ENCODE data around the gene HDAC4.
A peak's percentile ranks its signal among the peaks of the same experiment; 100 is the strongest.

The HDAC4 gene

DNA sequence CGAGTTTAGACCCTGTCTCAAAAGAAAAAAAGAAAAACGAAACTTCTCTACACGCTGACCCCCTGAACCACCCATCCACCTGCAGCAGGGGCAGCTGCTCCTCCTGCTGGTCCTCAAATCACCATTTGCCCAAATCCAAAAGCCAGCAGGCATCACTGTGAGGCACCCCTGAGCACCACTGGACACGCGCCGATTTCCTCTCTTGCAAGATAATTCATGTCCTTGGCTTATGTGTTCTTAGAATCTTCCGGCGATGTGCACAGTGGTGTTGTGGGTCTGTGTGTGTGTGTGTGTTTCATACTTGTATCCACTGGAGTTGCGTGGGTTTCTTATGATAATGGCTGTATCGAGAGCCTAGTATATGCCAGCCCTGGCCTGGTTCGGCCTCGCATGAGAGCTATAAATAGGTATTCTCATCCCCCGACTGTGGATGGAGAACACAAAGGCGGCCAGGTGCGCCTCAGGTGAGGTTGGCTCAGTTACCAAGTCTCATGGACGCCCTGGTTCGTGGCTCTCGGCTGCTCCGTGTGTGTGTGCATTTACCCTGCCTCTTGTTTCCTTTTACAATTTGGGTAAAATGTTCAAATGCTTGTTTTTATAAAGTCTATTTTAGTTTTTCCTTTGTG is 235.5 kb downstream of the HDAC4 start:
- Histone ChIP-seq H3F3A (ENCODE audit: low read depth) (no peaks in the 10 kb centered on the region), H3K27me3 (ENCODE audit: insufficient read depth, low read length, poor library complexity, severe bottlenecking) (no peaks in the 10 kb centered on the region), H4K20me1 (ENCODE audit: insufficient read depth, low read length, poor library complexity, severe bottlenecking) (peaks cover 5% of the 10 kb centered on the region), H3K4me3 (ENCODE audit: low read length, poor library complexity, severe bottlenecking) (no peak overlapping the region), H3K9me2 (replicated peaks; ENCODE audit: low read depth, low read length) (no peaks in the 10 kb centered on the region), H3K36me3 (ENCODE audit: insufficient read depth, low read length) (peaks cover 18% of the 10 kb centered on the region; the same call in 1 of the 2 replicates), H2AFZ (ENCODE audit: low read length) (no peak overlapping the region), H3K79me2 (ENCODE audit: insufficient read depth, low read length) (no peaks in the 10 kb centered on the region), H3K4me2 (ENCODE audit: low read depth, low read length, poor library complexity, severe bottlenecking) (no peak overlapping the region), H3K9me3 (ENCODE audit: insufficient read depth, low read depth, low read length) (no peaks in the 10 kb centered on the region), H3K4me1 (ENCODE audit: insufficient read depth, low read length, poor library complexity, severe bottlenecking) (peaks cover 9% of the 10 kb centered on the region), H3K9ac (ENCODE audit: low read depth, low read length, poor library complexity, severe bottlenecking) (no peak overlapping the region)
- TF ChIP-seq CTCF (conservative IDR thresholded peaks at IDR 0.05; ENCODE audit: low read length): no peak
- TF ChIP-seq EZH2phosphoT487 (IDR thresholded peaks at IDR 0.05; ENCODE audit: borderline replicate concordance): no peak

- no peak for TF ChIP-seq EZH2phosphoT487 (IDR thresholded peaks at IDR 0.05; ENCODE audit: borderline replicate concordance)
- TF ChIP-seq CTCF (conservative IDR thresholded peaks at IDR 0.05; ENCODE audit: low read length): no peak
These were observed 236.4 kb downstream of the HDAC4 start for GRCh38 chr2:239164335-239164871.

DNA sequence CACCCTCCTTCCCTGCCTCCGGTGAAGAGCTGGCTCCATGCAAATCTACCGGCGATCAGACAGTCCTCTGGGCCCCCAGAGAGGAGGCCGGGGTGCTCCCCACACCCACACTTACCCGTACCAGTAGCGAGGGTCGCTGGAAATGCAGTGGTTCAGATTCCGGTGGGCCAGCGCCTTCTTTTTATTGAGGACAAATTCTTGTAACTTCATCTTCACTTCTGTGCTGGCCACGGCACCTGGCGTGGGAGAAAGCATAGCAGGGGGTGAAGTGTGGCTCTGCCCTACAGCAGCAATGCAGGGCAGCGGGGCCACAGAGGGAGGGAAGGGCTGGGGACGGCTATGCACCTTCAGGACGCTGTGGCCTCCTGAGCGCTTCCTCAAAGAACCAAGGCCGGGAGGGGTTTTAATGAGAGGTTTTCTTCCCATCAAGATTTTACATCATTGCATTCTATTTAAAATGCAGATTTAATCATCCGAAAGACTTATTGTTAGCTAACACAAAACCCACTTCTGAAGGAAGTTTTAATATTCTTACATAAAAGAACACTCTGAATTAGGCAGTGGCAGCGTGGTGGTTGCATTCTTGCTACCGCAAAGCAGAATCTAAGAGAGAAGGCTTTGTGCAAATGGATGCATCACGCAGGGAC is 237.0 kb downstream of the HDAC4 start:
- no peaks in the 10 kb centered on the region for H3K9me2 ChIP-seq (replicated peaks; ENCODE audit: low read depth, low read length)
- no peak overlapping the region for H3K4me2 ChIP-seq (ENCODE audit: low read depth, low read length, poor library complexity, severe bottlenecking)
- H3K9me3 ChIP-seq (ENCODE audit: insufficient read depth, low read depth, low read length): no peaks in the 10 kb centered on the region
- no peak overlapping the region for H2AFZ ChIP-seq (ENCODE audit: low read length)
- H3K9ac ChIP-seq (ENCODE audit: low read depth, low read length, poor library complexity, severe bottlenecking): no peak overlapping the region
- H3F3A ChIP-seq (ENCODE audit: low read depth): no peaks in the 10 kb centered on the region
- H3K27me3 ChIP-seq (ENCODE audit: insufficient read depth, low read length, poor library complexity, severe bottlenecking): no peaks in the 10 kb centered on the region
- peaks cover 5% of the 10 kb centered on the region for H4K20me1 ChIP-seq (ENCODE audit: insufficient read depth, low read length, poor library complexity, severe bottlenecking)
- H3K4me3 ChIP-seq (ENCODE audit: low read length, poor library complexity, severe bottlenecking): no peak overlapping the region
- peaks cover 10% of the 10 kb centered on the region; the same call in 1 of the 2 replicates for H3K36me3 ChIP-seq (ENCODE audit: insufficient read depth, low read length)
- TF ChIP-seq EZH2phosphoT487 (IDR thresholded peaks at IDR 0.05; ENCODE audit: borderline replicate concordance): no peak
- TF ChIP-seq CTCF (conservative IDR thresholded peaks at IDR 0.05; ENCODE audit: low read length): no peak
- H3K4me1 ChIP-seq (ENCODE audit: insufficient read depth, low read length, poor library complexity, severe bottlenecking): peaks cover 9% of the 10 kb centered on the region
- H3K79me2 ChIP-seq (ENCODE audit: insufficient read depth, low read length): no peaks in the 10 kb centered on the region

More at GRCh38 chr2:239164335-239164871, 236.4 kb downstream of the HDAC4 start:
- Histone ChIP-seq H4K20me1 (ENCODE audit: insufficient read depth, low read length, poor library complexity, severe bottlenecking) (peaks cover 5% of the 10 kb centered on the region), H3K4me3 (ENCODE audit: low read length, poor library complexity, severe bottlenecking) (no peak overlapping the region), H3K79me2 (ENCODE audit: insufficient read depth, low read length) (no peaks in the 10 kb centered on the region), H3K9me2 (replicated peaks; ENCODE audit: low read depth, low read length) (no peaks in the 10 kb centered on the region), H3K27me3 (ENCODE audit: insufficient read depth, low read length, poor library complexity, severe bottlenecking) (no peaks in the 10 kb centered on the region), H3K4me1 (ENCODE audit: insufficient read depth, low read length, poor library complexity, severe bottlenecking) (peaks cover 9% of the 10 kb centered on the region), H3K4me2 (ENCODE audit: low read depth, low read length, poor library complexity, severe bottlenecking) (peak overlapping the region; percentile 5), H3F3A (ENCODE audit: low read depth) (no peaks in the 10 kb centered on the region), H2AFZ (ENCODE audit: low read length) (no peak overlapping the region), H3K9me3 (ENCODE audit: insufficient read depth, low read depth, low read length) (no peaks in the 10 kb centered on the region), H3K36me3 (ENCODE audit: insufficient read depth, low read length) (peaks cover 12% of the 10 kb centered on the region; the same call in 1 of the 2 replicates), H3K9ac (ENCODE audit: low read depth, low read length, poor library complexity, severe bottlenecking) (no peak overlapping the region)

Measured in Loucy (cell line).